ENCODE measurements around the gene FRMD5. TPM values are rescaled to one million over a fixed set of nuclear protein-coding genes. Genes with fewer than 3 reads are reported as not detected.
A peak's percentile ranks its signal among the peaks of the same experiment; 100 is the strongest.
"Not testable (repeated sequence)": the region's sequence is repeated elsewhere in the genome, so short reads cannot be mapped to it uniquely, and the experiment has no call there.

The FRMD5 gene
- total and polyA plus RNA-seq, 9 donors: 0.19 to 1.4 (median 0.46) TPM

DNA sequence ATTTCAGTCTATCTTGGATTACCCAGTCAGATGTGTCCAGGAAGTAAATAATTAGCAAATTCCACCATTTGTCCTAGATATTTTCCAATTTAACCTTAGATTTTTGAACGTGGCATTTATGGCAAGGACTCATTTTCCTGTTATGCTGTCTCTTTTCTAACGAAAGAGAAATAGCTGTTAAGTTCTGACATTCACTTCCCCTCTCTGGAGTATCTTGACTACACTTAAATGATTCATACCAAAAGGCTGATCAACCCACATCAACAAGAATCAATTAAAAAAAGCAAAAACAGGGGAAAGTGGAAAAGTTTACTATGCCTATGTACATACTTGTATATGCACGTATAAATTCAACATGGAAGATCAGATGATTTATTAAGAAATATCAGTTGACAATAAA, 149.9 kb downstream of the FRMD5 start:
- Histone ChIP-seq H3K4me3 (ENCODE audit: low read length) (no peak overlapping the region), H3K36me3 (ENCODE audit: control insufficient read depth, insufficient read depth, low read length) (no peaks in the 10 kb centered on the region), H3K27me3 (ENCODE audit: control insufficient read depth, insufficient read depth, low read length) (peaks cover under 1% of the 10 kb centered on the region), H3K9me3 (replicated peaks; ENCODE audit: control insufficient read depth, low read depth, low read length) (no peaks in the 10 kb centered on the region), H3K27ac (ENCODE audit: low read length) (no peak overlapping the region), H3K4me1 (ENCODE audit: control insufficient read depth, insufficient read depth, low read length) (no peaks in the 10 kb centered on the region)
- DNase-seq: no peak
- WGBS (ENCODE audit: insufficient coverage): no CpG with 5 or more reads among the region's 3 CpGs

DNA sequence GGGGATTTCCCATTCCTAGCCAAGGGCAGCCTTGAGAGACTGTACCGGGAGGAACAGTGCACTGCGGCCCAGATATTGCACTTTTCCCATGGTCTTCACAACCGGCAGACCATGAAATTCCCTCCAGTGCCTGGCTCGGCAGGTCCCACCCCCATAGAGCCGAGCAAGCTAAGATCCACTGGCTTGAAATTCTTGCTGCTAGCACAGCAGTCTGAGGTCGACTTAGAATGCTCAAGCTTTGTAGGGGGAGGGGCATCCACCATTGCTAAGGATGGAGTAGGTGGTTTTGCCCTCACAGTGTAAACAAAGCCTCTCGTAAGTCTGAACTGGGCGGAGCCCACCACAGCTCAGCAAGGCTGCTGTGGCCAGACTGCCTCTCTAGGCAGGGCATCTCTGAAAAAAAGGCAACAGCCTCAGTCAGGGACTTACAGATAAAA, 156.3 kb downstream of the FRMD5 start:
- no peaks in the 10 kb centered on the region for H3K4me1 ChIP-seq (ENCODE audit: control insufficient read depth, insufficient read depth, low read length)
- H3K36me3 ChIP-seq (ENCODE audit: control insufficient read depth, insufficient read depth, low read length): no peaks in the 10 kb centered on the region
- H3K27me3 ChIP-seq (ENCODE audit: control insufficient read depth, insufficient read depth, low read length): no peaks in the 10 kb centered on the region
- no peaks in the 10 kb centered on the region for H3K9me3 ChIP-seq (replicated peaks; ENCODE audit: control insufficient read depth, low read depth, low read length)
- 58% methylated on average over 8 of the region's 8 CpGs for WGBS (ENCODE audit: insufficient coverage)
- no peak overlapping the region for H3K4me3 ChIP-seq (ENCODE audit: low read length)
- no peak overlapping the region for H3K27ac ChIP-seq (ENCODE audit: low read length)
- no peak for DNase-seq

DNA sequence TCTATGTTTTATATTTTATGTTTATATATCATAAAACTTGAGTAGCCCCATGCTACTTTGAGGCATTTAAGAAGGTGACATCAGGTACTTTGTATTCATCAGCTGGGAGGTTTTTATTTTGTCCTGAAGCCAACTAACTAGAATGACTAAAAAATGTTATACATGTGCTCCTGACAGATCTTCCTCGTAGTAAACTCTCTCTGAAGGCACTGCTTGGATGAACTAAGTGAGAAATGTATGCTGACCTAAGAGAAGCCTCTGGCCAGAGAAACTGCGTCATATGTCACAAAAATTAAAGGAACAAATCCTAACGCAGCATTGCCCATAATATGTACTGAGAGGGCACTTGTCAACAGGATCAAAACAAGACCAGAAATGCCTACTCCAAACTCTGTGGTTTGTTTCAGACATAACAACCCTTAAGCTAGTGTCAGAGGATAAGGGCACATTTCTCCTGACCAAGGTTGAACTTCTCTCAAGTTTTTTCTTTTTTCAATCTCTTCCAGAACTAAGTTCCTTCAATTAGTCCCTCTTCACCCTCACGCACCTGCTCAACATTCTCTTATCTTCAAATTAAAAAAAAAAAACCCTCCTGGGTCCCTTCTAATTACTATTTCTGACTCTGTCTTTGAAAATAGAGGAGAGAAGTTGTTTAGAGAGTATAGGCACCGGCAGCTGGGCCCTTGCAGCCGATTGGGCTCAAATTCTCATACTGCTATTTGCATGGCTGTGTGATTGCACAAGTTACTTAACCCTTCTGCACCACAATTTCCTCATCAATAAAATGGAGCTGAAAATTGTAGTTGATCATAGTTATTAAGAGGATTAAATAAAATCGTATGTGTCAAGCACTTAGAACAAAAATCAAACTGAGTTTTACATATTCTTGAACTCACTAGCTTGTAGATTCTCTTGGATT, 159.0 kb downstream of the FRMD5 start:
- no peaks in the 10 kb centered on the region for H3K27me3 ChIP-seq (ENCODE audit: control insufficient read depth, insufficient read depth, low read length)
- H3K9me3 ChIP-seq (replicated peaks; ENCODE audit: control insufficient read depth, low read depth, low read length): no peaks in the 10 kb centered on the region
- no peak overlapping the region for H3K4me3 ChIP-seq (ENCODE audit: low read length)
- DNase-seq: no peak
- 80% methylated on average over 1 of the region's 7 CpGs for WGBS (ENCODE audit: insufficient coverage)
- H3K27ac ChIP-seq (ENCODE audit: low read length): no peak overlapping the region
- H3K36me3 ChIP-seq (ENCODE audit: control insufficient read depth, insufficient read depth, low read length): no peaks in the 10 kb centered on the region
- no peaks in the 10 kb centered on the region for H3K4me1 ChIP-seq (ENCODE audit: control insufficient read depth, insufficient read depth, low read length)

DNA sequence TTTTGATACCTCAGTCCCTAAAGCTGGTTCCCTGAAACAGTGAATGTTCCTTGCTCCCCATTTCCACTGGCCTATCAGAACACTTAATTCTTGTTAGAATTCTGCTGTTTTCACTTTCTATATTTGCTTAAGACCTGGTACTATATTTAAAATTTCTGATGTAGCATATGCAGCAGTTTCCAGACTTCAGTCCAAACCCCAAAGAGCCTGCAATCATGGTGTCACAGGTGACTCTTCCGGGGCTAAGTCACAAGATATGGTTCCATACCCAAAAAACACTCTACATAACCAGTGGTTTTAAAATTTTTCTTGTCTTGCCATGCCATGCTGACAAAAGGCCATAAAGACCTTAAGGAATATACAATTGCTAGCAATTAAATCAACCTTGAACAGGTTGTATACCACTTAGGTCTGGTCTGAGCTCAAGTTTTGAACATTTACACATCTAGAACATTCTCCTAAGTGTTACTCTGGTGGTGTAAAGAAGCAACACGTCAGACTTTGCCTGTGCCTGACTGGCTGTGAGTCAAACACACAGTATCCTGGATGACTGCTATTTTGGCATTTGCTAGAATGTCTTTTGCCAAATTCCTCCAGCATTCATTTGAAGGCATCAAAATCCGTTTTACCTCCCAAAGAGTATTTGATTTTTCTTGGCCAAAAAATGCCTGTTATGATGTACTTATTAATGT, 160.0 kb downstream of the FRMD5 start:
- peak; percentile 16 for DNase-seq
- H3K27me3 ChIP-seq (ENCODE audit: control insufficient read depth, insufficient read depth, low read length): no peaks in the 10 kb centered on the region
- H3K4me1 ChIP-seq (ENCODE audit: control insufficient read depth, insufficient read depth, low read length): no peaks in the 10 kb centered on the region
- no peaks in the 10 kb centered on the region for H3K9me3 ChIP-seq (replicated peaks; ENCODE audit: control insufficient read depth, low read depth, low read length)
- WGBS (ENCODE audit: insufficient coverage): 0% methylated on average over 1 of the region's 3 CpGs
- no peak overlapping the region for H3K27ac ChIP-seq (ENCODE audit: low read length)
- H3K36me3 ChIP-seq (ENCODE audit: control insufficient read depth, insufficient read depth, low read length): no peaks in the 10 kb centered on the region
- H3K4me3 ChIP-seq (ENCODE audit: low read length): no peak overlapping the region

DNA sequence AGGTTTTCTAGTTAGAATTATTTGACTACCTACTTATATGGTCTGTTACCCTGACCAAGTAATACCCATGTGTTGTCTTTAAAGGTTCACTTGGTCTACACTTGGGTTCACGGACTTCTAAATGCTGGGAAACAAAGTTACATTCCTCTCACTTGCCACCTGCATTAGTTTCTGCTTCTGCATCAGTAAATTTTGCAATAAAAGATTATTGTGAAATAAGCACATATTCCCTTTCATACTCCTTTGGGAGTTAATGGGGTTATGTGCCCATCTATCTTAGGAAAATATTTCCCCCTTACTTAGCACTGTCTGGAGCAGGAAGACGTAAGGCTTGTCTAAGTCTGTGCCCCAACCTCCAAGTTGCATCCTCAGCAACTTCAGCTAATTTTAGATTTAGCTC, 160.7 kb downstream of the FRMD5 start:
- no peak for DNase-seq
- Histone ChIP-seq H3K9me3 (replicated peaks; ENCODE audit: control insufficient read depth, low read depth, low read length) (no peaks in the 10 kb centered on the region), H3K4me3 (ENCODE audit: low read length) (no peak overlapping the region), H3K27me3 (ENCODE audit: control insufficient read depth, insufficient read depth, low read length) (no peaks in the 10 kb centered on the region), H3K36me3 (ENCODE audit: control insufficient read depth, insufficient read depth, low read length) (no peaks in the 10 kb centered on the region), H3K27ac (ENCODE audit: low read length) (no peak overlapping the region), H3K4me1 (ENCODE audit: control insufficient read depth, insufficient read depth, low read length) (no peaks in the 10 kb centered on the region)
- no CpG with 5 or more reads among the region's 2 CpGs for WGBS (ENCODE audit: insufficient coverage)

DNA sequence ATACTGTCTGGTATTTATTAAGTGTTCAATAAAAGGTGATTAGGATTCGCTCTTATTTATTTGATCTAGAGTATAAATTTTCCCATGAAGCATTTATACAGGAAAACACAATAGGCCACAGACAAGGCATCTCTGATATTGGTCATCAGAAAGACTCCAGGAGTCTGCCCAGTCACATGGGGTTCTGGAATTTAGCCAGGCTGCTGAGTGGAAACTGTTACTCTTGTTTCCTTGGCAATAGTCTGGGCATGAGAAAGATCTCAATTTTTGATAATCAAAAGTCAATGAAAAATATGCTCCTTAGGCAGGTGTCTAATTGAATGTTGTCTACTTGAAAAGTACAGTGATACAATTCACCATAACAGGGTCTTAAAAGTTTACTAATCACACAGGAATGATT, 161.2 kb downstream of the FRMD5 start:
- H3K4me3 ChIP-seq (ENCODE audit: low read length): no peak overlapping the region
- DNase-seq: no peak
- H3K36me3 ChIP-seq (ENCODE audit: control insufficient read depth, insufficient read depth, low read length): no peaks in the 10 kb centered on the region
- no peaks in the 10 kb centered on the region for H3K9me3 ChIP-seq (replicated peaks; ENCODE audit: control insufficient read depth, low read depth, low read length)
- no peaks in the 10 kb centered on the region for H3K27me3 ChIP-seq (ENCODE audit: control insufficient read depth, insufficient read depth, low read length)
- no peaks in the 10 kb centered on the region for H3K4me1 ChIP-seq (ENCODE audit: control insufficient read depth, insufficient read depth, low read length)
- WGBS (ENCODE audit: insufficient coverage): no CpG with 5 or more reads among the region's 1 CpG
- no peak overlapping the region for H3K27ac ChIP-seq (ENCODE audit: low read length)

DNA sequence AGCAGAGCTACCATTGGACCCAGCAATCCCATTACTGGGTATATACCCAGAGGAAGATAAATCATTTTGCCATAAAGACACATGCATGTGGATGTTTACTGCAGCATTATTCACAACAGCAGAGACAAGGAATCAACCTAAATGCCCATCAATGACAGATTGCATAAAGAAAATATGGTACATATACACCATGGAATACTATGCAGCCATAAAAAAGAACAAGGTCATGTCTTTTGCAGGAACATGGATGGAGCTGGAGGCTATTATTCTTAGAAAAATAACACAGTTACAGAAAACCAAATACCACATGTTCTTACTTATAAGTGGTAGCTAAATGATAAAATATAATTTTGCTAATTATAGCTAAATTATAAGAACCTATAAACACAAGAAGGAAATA, 162.3 kb downstream of the FRMD5 start:
- not testable (repeated sequence) for H3K4me3 ChIP-seq (ENCODE audit: low read length); H3K36me3 ChIP-seq (ENCODE audit: control insufficient read depth, insufficient read depth, low read length); H3K4me1 ChIP-seq (ENCODE audit: control insufficient read depth, insufficient read depth, low read length); H3K9me3 ChIP-seq (replicated peaks; ENCODE audit: control insufficient read depth, low read depth, low read length); DNase-seq; H3K27me3 ChIP-seq (ENCODE audit: control insufficient read depth, insufficient read depth, low read length); H3K27ac ChIP-seq (ENCODE audit: low read length)

DNA sequence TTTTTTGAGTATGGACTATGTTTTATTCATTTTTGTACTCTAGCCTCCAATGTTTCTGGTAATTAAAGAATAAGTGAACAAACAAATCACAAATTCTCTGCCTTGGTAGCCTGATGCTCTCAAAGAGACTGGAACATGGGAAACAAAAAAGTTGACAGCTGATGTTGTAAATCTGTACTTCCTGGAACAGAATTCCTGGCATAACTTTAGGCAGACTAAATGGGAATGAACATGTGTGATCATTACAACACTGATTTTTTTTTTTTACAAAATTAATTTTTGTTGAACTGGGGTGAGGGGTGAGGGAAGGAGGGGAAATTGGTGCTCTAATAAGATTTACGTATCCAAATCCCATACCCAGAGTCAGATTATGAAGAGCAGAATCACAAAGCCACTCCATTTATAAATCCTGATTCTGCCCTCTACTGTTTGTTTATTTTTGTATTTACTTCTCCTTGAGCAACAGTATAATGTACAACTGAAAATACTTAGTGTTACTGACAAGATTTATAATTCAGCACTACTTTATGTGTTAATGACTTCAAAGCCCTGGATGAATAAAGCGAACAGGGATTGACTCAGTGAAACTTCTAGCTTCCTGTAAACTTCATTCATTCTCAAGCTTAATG, 165.0 kb downstream of the FRMD5 start:
- Histone ChIP-seq H3K4me3 (ENCODE audit: low read length) (no peak overlapping the region), H3K9me3 (replicated peaks; ENCODE audit: control insufficient read depth, low read depth, low read length) (no peaks in the 10 kb centered on the region), H3K27me3 (ENCODE audit: control insufficient read depth, insufficient read depth, low read length) (no peaks in the 10 kb centered on the region), H3K4me1 (ENCODE audit: control insufficient read depth, insufficient read depth, low read length) (peaks cover 3% of the 10 kb centered on the region), H3K36me3 (ENCODE audit: control insufficient read depth, insufficient read depth, low read length) (no peaks in the 10 kb centered on the region), H3K27ac (ENCODE audit: low read length) (no peak overlapping the region)
- DNase-seq: peak; percentile 46
- WGBS (ENCODE audit: insufficient coverage): no CpG with 5 or more reads among the region's 2 CpGs

DNA sequence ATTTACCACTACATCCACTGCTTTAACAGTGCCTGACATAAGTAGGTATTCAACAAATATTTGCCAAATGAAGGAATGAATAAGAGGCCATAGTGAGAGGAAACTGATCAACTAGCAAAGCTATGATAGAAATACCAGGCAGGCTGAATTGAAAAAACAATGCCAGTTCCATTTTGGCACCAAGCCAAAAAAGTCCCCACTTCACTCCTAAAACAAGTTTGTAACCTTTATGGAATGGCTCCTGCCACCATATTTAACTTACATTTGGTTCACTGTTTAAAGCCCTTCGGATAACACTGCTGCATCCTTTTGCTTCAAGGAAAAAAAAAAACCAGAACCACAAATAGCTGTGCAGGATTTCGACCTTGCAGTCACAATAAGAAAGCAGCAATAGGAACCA, 166.1 kb downstream of the FRMD5 start:
- no CpG with 5 or more reads among the region's 2 CpGs for WGBS (ENCODE audit: insufficient coverage)
- peak; percentile 8 for DNase-seq
- H3K4me3 ChIP-seq (ENCODE audit: low read length): no peak overlapping the region

DNA sequence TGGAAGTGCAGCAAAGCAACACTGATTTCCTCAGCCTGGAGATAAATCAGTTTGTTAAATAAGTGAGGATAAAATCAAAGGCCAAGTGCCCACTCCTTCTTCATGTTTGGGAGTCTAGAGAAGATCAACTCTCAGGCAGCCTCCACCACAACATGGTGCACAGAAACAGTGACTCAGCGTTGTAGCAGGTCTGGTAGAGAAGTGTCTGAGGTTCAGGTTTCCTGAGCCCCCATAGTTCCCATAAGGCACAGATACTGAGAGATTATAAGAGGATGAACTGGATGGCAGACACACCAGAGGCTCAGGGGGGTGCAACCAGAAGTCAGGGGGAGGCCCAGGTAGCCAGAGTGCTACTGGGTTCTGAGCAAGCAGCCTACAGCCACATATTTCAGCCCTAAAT, 166.7 kb downstream of the FRMD5 start:
- no peak overlapping the region for H3K4me3 ChIP-seq (ENCODE audit: low read length)
- no peaks in the 10 kb centered on the region for H3K9me3 ChIP-seq (replicated peaks; ENCODE audit: control insufficient read depth, low read depth, low read length)
- peaks cover 3% of the 10 kb centered on the region for H3K4me1 ChIP-seq (ENCODE audit: control insufficient read depth, insufficient read depth, low read length)
- WGBS (ENCODE audit: insufficient coverage): no CpG with 5 or more reads among the region's 1 CpG
- no peaks in the 10 kb centered on the region for H3K36me3 ChIP-seq (ENCODE audit: control insufficient read depth, insufficient read depth, low read length)
- no peaks in the 10 kb centered on the region for H3K27me3 ChIP-seq (ENCODE audit: control insufficient read depth, insufficient read depth, low read length)
- DNase-seq: no peak
- no peak overlapping the region for H3K27ac ChIP-seq (ENCODE audit: low read length)

More for the DNA sequence above, 166.1 kb downstream of the FRMD5 start:
- Histone ChIP-seq H3K36me3 (ENCODE audit: control insufficient read depth, insufficient read depth, low read length) (no peaks in the 10 kb centered on the region), H3K9me3 (replicated peaks; ENCODE audit: control insufficient read depth, low read depth, low read length) (no peaks in the 10 kb centered on the region), H3K27me3 (ENCODE audit: control insufficient read depth, insufficient read depth, low read length) (no peaks in the 10 kb centered on the region), H3K4me1 (ENCODE audit: control insufficient read depth, insufficient read depth, low read length) (peaks cover 3% of the 10 kb centered on the region), H3K27ac (ENCODE audit: low read length) (no peak overlapping the region)
